GM19468 (cell line): ENCODE measurements around the gene SPAG9.

Source experiments
- ATAC-seq: cut with Tn5 transposase; IDR thresholded peaks from one replicate; pipeline ENCODE4 v1.9.1; 2021; ENCODE audit warnings: mild to moderate bottlenecking, moderate library complexity, moderate number of reproducible peaks; ENCODE audit not compliant: unreplicated experiment; ENCODE audit errors: extremely low read depth

Gene SPAG9

DNA sequence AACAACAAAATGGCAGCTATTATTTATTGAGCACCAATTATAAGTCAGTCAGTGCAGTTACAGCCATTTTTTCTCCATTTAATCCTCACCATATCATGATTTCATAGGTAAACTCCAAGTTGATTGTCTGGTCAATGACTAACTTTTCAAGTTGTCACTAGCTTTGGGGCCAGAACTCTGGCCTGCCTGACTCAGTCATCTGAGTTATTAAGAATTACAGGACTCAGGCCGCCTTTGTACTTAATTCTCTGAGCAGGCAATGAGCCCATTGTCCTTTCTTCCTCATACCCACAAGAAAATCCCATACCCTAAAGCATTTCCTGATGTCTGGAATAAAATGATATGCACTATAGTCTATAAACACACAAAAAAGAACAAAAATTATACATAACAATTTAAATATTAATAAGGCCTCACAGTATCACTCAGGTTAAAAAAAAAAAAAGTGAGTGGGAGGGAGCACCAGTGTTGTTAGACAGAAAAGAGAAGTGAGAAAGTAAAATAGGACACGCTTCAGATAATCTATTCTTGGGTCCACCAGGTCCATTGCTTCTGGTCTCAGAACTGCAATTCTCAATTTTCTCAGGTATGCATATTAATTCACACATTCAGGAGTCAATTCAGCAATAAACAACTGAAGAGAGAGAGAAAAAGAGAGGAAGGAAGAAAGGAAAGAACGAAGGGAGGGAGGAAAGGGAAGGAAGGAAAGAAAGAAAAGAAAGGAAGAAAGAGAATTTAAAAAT lies 70.2 kb downstream of the SPAG9 start:
- ATAC-seq, result peak; percentile 65

- no peak for ATAC-seq
Observed at GRCh38 chr17:51046514-51047384, 73.9 kb downstream of the SPAG9 start.

- ATAC-seq, result no peak
Observed at GRCh38 chr17:51046046-51046445, 74.6 kb downstream of the SPAG9 start.

DNA sequence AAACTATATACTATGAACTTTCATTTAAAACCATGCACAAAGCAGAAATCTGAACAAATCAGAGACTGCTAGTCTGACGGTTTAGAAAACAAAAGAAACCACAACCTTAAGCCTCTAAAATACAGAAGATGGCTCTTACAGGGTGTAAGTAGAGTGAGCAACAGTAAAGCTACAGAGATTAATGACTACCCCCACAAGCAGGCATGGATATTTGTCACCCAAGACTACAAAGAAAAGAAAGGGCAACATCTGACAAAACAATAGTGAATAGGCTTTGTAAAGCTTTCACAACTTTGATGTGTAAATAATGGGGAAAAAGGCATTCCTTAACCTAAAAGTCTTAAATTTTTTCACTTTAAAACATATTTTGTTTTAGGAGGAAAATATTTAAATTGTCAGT lies 75.0 kb downstream of the SPAG9 start:
- no peak for ATAC-seq

DNA sequence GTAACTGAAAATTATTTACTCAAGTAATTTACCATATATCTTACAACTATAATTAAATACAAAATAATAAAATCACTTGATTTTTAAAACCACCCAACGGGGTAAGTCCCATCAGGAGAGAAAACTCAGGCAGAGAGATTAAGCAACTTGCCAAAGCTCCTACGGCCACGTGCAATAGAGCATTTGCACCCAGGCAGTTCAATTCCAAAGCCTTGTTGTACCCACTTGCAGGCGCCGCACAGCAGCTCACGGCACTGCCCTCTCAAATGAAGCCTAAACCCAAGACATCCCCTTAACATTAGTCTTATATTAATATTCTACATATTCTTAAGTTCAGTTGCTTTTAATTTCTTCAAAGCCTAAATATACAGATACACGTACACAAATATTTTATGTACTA lies 75.7 kb downstream of the SPAG9 start:
- no peak for ATAC-seq

DNA sequence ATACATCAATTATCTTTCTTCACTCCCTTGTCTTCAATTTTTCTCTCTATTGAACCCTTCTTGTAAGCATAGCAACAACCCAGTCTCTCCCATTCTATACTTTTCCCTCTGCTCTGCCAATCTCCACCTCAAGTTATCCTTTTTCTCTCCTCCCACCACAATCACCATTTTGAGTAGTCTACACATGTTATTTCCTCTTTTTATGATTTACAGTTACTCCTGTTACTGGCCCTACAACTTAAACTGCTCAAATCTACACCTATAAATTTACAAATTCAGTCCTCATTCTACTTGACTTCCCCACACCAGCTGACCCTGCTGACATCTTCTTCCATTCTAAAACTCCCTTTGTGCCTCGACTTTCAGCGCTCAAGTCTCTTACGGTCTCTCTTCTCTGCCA lies 84.6 kb downstream of the SPAG9 start:
- no peak for ATAC-seq

DNA sequence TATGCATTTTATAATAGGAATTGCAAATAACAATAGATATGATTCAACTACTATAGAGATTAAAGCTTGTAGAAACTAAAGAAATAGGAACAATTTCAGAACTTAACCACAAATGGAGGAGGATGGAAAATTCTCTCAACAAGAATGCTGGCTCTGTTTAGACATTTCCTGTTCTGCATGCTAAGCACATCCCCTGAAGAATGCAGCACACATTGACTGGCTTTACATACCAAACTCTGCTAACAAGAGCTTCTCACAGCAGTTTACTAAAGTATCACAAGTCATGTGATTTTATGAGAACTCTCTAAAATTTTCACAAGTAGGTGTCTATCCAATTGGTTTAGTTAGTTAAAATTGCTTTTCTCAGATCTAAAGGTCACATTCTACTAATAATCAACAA lies 85.2 kb downstream of the SPAG9 start:
- no peak for ATAC-seq

GRCh38 chr17:51034800-51035199 lies 85.9 kb downstream of the SPAG9 start:
- no peak for ATAC-seq

DNA sequence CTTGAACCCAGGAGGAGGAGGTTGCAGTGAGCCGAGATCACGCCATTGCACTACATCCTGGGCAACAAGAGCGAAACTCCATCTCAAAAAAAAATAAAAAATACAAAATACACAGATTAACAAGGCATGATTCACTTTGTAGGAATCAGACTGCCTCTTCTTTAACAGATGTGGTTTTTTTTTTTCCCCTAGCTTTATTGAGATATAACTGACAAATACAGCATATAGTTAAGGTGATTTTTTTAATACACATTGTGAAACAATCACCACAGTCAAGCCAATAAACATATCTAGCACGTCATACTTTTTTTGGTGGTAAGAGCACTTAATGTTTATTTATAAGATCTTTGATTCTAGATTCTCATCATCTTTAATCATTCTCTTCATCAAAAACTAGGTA lies 87.8 kb downstream of the SPAG9 start:
- ATAC-seq, result no peak

GRCh38 chr17:51029568-51030463 lies 90.9 kb downstream of the SPAG9 start:
- no peak for ATAC-seq

DNA sequence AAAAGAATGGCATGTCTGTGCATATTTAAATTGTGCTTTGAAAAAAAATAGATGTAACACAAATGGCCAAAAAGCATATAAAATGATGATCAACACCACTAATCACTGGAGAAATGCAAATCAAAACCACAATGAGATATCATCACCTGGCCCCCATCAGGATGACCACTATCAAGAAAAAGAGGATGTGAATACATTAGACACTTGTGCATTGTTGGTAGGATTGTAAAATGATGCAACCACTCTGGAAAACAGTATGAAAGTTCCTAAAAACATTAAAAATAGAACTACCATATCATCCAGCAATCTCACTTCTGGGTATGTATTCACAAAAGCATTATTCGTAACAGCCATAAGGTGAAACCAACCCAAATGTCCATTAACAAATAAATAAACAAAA lies 91.5 kb downstream of the SPAG9 start:
- ATAC-seq, result no peak

DNA sequence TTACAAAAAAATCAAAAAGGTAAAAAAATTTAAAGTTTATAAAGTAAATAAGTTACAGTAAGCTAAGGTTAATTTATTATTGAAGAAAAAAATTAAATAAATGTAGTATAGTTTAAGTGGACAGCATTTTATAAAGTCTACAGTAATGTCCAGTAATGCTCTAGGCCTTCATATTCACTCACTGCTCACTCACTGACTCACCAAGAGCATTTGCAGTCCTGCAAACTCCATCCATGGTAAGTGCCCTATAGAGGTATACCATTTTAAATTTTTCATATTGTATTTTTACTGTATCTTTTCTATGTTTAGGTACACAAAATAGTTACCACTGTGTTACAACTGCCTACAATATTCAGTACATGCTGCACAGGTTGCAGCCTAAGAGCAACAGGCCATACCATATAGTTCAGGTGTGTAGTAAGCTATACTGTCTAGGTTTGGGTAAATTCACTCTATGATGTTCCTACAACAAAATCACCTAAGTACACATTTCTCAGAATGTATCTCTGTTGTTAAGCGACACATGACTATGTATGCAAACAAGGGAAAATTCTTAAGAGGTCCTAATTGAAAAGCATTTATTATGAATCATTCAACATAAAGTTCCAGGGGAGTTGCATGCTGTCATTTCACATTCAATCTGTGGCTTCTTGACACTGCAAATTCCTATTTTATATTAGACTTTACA lies 92.3 kb downstream of the SPAG9 start:
- no peak for ATAC-seq

GRCh38 chr17:51018541-51018940 lies 102.1 kb downstream of the SPAG9 start:
- no peak for ATAC-seq

- no peak for ATAC-seq
Observed at GRCh38 chr17:51017270-51017669, 103.4 kb downstream of the SPAG9 start.

DNA sequence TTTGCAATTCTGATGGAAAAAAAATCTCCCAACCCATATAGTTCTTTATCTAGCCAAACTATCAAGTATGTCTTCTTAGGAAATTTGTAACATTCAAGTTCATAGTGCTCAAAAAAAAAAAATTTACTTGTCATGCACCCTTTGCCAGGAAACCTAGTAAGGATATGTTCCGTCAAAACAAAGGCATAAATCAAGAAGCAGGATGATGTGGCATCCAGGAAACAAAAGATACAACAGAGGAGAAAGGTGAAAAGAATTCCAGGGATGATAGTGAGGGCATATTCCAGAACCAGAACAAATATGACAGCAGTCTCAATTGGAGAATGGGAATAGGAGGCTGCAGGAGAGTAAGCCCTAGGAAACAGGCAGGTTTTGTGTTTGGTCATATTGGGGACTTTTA lies 104.6 kb downstream of the SPAG9 start:
- ATAC-seq, result no peak

DNA sequence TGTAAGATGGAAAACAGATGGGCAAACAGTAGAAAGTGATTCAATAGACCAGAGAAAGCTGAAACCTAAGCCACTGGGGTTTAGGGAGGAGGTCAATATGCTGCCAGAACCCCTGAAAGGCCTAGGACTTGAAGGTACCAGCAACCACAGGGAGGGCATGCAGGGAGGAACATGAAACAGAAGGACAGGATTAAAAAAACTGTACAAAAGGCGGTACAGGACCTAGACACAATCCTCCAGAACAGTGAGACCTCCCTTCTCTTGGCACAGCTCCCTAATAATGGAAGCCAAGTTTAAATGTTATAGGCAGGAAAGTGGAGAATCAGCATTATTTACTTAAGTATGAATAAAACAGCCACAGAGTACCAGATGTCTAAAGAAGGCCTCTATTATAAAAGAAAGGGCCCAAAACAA lies 105.5 kb downstream of the SPAG9 start:
- ATAC-seq, result no peak

DNA sequence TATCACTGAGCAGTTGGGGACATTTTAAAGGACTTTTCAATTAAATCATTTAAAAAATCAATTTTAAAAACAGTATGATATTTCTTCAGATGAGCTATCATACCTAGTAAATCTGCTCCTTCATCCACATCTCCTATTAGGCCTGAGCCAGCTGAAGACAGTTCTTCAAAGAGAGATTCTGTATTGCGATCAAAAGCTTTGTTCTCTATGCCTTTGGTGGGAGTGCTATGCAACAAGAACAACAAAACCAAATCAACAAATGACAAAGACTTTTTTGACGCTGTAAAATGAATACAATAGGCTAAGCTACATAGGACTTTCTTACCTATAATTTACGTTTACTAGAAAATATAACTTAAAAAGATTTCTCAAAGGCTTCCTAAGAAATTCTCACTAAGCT lies 106.5 kb downstream of the SPAG9 start:
- no peak for ATAC-seq

DNA sequence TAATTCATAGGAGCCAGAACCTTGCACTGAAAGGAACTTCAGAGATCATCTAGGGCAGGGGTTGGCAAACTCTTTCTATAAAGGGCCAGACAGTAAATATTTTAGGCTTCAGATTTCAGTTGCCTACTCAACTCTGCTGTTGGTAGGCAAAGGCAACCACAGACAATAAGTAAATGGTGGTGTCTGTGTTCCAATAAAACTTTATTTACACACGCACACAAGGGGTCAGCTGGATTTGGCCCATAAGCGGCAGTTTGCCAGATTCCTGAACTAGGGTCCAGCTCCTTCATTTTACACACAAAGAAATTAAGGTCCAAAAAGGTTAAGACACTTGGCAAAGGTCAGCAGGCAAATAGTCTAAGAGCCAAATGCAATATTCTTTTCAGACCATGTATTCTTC lies 107.3 kb downstream of the SPAG9 start:
- ATAC-seq, result no peak

- no peak for ATAC-seq
Observed at GRCh38 chr17:51012538-51012937, 108.1 kb downstream of the SPAG9 start.

DNA sequence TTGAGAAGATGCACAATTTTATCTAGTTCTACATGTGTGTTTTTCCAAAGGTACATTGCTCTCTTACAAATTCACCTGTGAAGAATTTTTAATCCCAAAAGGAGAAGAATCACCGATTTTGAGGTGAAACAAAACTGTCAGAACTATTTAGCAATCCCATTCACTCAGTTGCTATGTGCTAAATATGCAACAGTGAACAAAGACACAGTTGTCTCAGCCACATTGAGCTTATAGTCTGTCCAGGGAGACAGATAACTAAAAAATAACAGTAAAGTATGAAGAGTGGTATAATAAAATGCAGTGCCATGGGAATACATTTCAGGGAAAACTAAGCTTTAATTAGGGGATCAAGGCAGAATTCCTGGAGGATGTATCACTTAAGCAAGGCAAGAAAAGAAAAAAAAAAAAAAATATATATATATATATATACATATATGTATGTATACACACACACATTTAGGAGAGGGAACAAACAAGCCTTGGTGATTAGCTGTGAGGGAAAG lies 110.4 kb downstream of the SPAG9 start:
- no peak for ATAC-seq
